NCI-H1105 treated with DMSO at 0.1 percent for 48 hours (cell line): Measurements from ENCODE around the gene DCTPP1.
"Not testable (repeated sequence)": the region's sequence is repeated elsewhere in the genome, so short reads cannot be mapped to it uniquely, and the experiment has no call there.

ENCODE experiments used
- DNase-seq: peaks from one replicate; lab custom pipeline; 2025; lab: John Stamatoyannopoulos, UW

DCTPP1 gene

DNA sequence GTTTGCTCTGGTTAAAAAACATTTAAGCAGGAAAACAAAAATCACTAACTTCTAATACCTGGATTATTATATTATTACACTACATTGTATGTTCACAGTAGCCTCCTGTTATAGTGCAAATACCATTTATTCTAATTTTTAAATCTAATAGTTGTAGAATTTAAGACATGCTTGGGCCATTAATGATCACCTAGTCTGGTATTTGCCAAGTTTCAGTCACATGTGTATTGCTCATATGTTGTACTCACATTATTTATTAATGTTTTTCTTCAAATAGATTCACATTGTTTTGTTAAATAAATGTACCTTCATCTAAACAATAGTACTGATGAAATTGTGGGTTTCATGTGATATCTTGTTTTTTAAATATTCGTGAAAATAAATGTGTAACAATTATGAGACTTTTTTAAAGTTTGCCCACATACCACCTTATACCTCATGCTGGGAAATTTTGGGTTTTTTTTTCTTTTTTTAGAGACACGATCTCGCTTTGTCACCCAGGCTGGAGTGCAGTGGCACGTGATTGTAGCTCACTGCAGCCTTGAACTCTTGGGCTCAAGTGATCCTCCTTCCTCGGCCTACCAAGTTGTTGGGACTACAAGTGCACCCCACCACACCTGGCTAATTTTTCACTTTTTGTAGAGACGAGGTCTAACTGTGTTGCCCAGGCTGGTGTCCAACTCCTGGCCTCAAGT, 16.6 kb downstream of the DCTPP1 start:
- no peak for DNase-seq

DNA sequence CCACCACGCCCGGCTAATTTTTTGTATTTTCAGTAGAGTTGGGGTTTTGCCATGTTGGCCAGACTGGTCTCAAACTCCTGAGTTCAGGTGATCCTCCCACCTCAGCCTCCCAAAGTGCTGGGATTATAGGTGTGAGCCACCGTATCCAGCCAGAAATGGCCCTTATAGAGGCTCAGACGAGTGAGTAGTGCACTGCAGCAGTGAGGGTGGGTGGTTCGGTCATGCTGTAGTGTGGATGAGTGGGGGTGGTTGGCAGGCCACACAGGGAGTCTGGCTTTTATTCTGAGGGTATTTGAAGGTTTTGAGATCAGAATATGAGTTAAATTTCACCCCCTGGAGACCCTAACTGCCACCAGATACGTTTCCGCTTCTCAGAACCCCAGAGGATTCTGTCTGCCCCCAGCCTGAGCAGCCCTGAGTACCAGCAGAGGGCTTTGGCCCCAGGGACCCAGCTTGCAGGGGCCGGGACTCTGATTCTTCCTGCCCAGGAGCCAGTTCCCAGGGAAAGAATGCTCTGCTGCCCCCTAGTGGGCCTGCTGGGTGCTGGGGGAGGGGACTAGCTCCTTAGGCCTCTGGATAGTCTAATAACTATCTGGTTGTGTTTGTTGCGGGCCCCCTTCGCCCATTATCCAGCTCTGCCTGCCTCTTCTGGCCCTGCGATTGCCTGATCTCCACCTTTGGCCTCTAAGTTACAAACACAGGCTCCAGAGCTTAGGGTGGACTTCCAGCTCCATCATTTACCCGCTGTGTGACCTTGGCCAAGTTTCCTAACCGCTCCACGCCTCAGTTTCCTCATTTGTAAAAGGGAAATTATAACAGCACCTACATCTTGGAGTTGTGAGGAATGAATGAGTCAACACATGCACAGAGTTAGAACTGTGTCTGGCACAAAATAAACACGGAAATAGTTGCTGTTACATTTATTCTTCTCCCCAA, 20.4 kb downstream of the DCTPP1 start:
- peak; percentile 73 for DNase-seq

DNA sequence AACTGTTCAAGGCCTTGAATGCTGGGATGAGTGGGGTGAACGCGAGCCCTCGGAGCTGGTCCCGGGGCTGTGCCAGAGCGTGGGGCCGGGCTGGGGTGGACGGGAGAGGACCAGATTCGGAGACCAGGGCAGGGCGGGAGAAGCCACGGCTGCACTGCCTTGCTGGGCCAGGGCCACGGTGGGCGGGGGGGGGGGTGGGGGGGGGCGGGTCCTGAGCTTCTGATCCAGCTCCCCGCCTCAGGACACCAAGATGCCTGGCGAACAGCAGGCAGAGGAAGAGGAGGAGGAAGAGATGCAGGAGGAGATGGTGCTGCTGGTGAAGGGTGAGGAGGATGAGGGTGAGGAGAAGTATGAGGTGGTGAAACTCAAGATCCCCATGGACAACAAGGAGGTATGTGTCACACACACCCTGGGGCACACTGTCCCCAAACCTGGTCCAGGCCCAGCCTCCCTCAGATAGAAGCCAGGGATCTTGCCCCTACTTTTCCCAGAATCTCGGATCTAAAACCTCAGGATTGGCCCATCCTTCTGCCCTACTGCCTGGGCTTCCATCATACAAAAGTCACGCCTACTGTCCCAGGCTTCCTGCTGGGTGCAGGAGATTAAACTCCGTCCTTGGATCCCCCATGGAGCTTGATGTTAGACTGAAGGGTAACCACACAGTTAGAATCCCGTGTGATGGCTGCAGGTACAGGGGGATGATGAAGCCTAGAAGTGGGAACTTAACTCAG, 21.9 kb downstream of the DCTPP1 start:
- peak; percentile 25 for DNase-seq

DNA sequence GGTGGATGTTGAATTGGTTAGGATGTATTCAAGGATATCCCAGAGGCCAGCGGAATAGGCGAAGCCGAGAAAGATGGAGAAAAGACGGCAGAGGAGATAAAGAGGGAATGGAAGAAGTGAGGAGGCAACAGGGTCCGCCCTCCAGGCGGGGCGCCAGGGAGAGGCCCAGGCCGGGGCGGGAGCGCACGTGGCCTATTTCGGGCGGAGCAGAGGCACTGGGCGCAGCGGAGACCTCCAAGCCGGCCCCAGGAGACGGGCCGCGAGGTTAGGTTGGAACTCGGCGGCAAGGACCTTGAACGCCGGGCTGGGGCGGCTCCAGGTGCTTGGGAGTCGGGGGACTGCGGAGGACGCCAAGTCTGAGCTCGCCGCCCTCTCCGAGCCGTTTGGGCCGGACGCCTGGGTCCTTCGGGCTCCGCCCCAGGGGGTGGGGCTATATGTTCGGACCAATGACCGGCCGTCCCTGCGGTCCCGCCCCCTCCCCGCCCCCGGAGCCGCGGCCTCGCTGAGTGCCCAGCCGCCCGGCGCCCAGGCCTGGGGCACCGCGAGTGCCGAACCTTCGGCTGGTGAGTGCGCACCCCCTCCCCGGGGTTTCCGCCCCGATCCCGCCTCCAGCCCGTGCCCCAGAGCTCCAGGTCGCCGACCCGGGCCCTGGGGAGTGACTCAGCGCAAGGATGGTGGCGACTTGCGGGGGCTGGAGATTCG, 22.6 kb downstream of the DCTPP1 start, which contains the start of gene ZNF771:
ZNF771 (plus strand) TSS at position 505 of the 702 bp plus-strand sequence. CDS start 448 bp downstream, outside the sequence.
- DNase-seq, result peak; percentile 78

GRCh38 chr16:30406795-30407101, 23.1 kb downstream of the DCTPP1 start:
- no peak for DNase-seq

GRCh38 chr16:30401768-30402425, 27.9 kb downstream of the DCTPP1 start:
- DNase-seq, result no peak

DNA sequence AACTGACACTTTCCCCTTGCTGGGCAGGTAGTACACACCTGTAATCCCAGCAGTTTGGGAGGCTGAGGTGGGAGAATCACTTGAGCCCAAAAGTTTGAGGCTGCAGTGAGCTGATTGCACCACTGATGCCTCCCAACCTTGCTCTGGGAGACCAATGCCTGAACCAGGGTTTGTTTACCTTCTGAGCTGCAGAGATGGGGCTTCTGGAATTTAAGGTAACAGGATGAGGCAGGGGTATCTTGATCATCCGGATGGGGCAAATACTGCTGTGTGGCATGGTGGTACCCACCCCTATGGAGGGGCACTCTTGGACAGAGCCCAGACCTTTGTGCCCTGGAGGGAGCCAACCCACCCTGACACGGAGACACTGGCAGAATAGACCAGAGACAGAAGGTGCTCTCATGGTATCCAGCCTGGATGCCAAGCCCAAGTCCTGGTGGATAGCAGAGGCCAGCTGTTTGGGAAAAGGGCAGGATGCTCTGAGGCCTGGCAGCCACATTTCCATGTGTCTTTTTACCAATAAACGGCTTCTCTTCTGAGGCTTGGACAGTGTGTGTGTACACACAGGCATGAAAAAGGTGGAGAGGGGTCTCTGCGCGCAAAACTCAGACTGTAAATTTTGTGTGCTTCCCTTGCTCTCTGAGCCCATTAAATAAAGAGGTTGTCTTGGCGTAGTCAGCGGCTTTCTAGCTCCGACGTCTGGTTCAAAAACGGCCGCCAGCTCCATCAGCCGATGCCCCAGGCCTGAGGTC, 30.2 kb downstream of the DCTPP1 start:
- no peak for DNase-seq

GRCh38 chr16:30398661-30399434, 31.0 kb downstream of the DCTPP1 start:
- DNase-seq, result no peak

DNA sequence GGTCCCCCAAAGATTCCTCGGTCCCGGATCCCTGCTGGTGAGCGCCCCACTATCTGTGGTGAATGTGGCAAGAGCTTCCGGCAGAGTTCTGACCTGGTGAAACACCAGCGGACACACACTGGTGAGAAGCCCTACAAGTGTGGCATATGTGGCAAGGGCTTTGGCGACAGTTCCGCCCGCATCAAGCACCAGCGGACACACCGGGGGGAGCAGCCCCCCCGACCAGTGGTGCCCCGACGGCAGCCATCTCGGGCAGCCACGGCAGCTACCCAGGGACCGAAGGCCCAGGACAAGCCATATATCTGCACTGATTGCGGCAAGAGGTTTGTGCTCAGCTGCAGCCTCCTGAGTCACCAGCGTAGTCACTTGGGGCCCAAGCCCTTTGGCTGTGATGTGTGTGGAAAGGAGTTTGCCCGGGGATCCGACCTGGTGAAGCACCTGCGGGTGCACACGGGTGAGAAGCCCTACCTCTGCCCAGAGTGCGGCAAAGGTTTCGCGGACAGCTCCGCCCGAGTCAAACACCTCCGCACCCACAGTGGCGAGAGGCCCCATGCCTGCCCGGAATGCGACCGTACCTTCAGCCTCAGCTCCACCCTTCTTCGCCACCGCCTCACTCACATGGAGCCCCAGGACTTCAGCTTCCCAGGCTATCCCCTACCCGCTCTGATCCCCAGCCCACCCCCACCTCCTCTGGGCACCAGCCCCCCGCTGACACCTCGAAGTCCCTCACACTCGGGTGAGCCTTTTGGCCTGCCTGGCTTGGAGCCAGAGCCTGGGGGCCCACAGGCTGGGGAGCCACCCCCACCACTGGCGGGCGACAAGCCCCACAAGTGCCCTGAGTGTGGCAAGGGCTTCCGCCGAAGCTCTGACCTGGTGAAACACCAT, 31.8 kb downstream of the DCTPP1 start:
- no peak for DNase-seq

- no peak for DNase-seq
These were observed 32.8 kb downstream of the DCTPP1 start for GRCh38 chr16:30397056-30397455.

DNA sequence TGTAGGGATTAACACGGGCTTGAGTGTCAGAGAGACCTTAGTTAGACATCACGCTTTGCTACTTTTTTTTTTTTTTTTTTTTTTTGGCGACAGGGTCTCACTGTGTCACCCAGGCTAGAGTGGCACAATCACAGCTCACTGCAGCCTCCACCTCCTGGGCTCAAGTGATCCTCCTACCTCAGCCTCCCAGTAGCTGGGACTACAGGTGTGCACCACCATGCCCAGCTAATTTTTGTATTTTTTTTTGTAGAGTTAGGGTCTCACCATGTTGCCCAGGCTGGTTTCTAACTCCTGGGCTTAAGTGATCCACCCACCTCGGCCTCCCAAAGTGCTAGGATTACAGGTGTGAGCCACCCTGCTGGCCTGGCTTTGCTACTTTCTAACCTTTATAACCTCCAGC, 33.2 kb downstream of the DCTPP1 start:
- not testable (repeated sequence) for DNase-seq

DNA sequence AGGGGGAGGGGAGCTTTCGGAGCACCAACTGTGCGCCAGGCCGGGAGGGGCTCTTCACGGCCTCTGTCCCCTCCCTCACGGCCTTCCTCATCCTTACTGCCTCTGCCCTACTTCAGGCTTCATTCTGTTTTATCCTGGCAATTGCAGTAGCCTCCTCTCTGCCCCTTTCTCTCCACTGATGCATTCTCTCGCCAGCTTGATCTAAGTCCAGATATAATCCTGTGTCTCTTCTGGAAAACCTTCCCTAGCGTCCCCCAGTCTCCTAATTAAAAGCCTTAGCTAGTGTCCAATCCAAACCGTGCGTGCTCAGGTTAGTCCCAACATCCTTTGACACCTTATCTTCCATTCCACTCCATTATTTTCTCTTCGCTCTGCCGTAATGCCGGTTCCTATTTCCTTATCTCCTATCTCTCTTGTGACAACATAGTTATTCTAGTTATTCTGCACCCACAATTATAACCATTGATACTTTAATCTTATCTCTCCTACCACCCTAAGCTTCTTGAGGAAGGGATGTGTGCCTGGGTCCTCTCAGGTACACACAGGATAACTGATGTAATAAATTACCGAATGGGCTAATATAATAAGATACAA, 33.7 kb downstream of the DCTPP1 start:
- DNase-seq, result peak; percentile 20

DNA sequence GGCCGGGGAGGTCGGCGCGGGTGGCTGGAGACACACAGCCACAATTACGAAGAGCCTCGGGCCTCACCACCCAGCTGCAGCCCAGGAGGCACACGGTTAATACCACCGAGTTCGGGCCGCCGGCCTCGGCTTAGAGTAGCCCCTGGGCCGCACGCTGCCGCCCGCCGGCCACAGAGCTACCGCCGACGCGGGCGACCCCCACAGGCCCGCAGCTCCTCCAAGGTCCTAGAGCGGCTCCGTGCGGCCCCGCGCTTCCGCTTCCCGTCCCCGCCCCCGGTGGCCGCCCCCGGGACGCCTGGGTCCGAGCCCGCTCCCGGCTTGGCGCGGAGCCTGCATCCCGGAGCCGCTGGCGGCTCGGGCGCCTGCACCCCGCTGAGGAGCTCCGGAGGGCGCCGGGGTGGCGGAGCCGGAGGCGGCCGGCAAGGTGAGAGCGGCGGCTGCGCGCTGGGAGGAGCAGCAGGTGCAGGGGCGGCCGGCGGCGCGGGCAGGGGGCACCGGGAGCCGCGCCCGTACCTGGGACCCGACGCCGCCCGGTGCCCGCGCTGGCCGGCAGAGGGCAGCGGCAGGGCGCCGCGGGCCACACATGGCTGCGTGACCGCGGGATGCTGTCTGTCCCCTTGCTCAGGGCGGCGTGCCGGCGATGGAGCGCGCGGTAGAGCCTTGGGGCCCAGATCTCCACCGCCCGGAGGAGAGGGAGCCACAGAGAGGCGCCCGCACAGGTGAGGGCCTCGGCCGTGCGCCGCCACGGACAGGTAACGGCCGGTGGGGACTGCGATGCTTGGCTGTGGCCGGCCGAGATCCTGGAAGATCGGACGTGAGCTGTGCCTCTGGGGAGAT, 34.5 kb downstream of the DCTPP1 start, which contains the start of gene ZNF48:
ZNF48 (plus strand) TSS at position 266 of the 837 bp plus-strand sequence; CDS start at position 641, 375 bp downstream.
- peak; percentile 90 for DNase-seq

DNA sequence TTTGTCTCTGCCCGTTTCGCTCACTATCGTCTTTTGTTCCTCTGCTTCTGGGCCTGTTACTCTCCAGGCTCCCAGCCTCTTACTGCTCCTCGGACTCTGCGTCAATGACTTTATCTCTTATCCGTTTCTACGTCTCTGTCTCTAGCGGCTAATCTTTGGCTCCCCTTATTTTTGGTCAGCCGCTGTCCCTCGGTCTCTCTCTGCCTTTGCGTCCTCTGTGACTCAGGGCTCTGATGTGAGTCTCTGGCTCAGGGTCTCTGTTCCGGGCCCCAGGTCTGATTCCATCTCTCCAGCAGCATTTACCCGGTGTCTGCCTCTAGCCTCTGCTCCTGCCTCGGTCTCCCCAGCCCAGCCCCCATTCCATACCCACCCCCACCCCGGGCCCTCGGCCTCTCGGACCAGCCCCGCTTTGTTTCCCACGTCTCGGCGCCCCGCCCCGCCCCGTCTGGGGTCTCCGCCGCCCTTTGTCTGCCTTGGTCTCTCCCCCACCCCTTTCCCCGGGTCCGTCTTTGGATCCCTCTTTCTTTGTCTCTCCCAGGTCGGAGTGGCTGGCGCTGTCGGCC, 35.2 kb downstream of the DCTPP1 start:
- DNase-seq, result peak; percentile 51

GRCh38 chr16:30383521-30383920, 46.3 kb downstream of the DCTPP1 start:
- DNase-seq, result no peak

DNA sequence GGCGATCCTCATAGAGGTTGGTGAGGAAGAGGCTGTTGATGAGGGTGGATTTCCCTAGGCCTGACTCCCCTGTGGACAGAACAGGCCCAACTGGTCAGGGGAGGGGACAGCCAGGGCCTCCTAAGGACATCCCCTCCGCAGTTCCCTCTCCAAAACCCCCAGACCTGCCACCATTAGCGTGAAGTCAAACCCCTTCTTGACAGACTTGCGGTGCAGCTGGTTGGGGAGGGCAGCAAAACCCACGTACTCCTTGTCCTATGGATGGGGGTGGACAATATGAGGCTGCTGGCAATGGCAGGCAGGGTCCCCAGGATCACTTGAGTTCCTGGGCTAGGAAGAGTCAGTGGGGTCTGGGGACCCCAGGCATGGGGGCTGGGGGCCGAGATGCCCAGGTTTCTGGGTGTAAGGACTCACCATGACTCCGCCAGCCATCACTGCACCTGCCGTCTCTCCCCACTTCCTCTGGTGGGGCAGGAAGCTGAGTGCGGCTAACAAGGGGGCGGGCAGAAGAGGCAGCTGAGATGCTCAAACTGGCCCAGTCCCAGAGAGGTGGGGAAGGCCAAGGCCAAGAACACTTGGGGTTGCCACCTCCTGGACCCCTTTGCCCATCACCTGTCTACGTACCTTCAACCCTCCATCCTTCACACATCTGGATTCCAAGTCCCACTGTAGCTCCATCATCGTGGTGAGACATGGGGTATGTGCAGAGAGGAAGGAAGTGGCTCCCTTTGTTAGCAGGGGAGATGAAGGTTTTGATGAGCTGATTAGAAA, 47.5 kb downstream of the DCTPP1 start, which contains the start of gene SEPTIN1:
SEPTIN1 (minus strand) TSS at position 451 of the 771 bp plus-strand sequence; CDS start at position 432, 19 bp downstream.
- DNase-seq, result no peak
